Measurements from ENCODE around the gene LBH. TPM values are rescaled to one million over a fixed set of nuclear protein-coding genes. Genes with fewer than 3 reads are reported as not detected.

The LBH gene
- total and polyA plus RNA-seq, 2 experiments from 2014 or later: 17.5 to 30.3 TPM

GRCh38 chr2:30203156-30203555, 28.2 kb upstream of the LBH start (continued):
- TF ChIP-seq REST (IDR thresholded peaks at IDR 0.05; ENCODE audit: unreplicated experiment): no peak
- TF ChIP-seq EZH2phosphoT487 (IDR thresholded peaks at IDR 0.05; ENCODE audit: unreplicated experiment): no peak

- Histone ChIP-seq H3K9me2 (ENCODE audit: insufficient read depth) (0 out of 2 replicates have a peak, but pooled peaks cover 4% of the 10 kb centered on the region), H3K4me1 (ENCODE audit: insufficient read depth) (no peaks in the 10 kb centered on the region), H3K4me3 (no peak overlapping the region), H4K20me1 (replicated peaks; ENCODE audit: insufficient read depth) (no peaks in the 10 kb centered on the region), H2AFZ (peak overlapping the region; percentile 52; the same call in 1 of the 2 replicates), H3F3A (replicated peaks; ENCODE audit: low read depth) (no peaks in the 10 kb centered on the region), H3K79me2 (replicated peaks; ENCODE audit: insufficient read depth) (no peaks in the 10 kb centered on the region), H3K4me2 (no peak overlapping the region), H3K27me3 (ENCODE audit: insufficient read depth) (no peaks in the 10 kb centered on the region), H3K27ac (ENCODE audit: low read depth) (no peak overlapping the region), H3K36me3 (ENCODE audit: insufficient read depth) (no peaks in the 10 kb centered on the region)
- H3K27ac Mint-ChIP-seq: no peak overlapping the region
- H3K27me3 Mint-ChIP-seq (ENCODE audit: insufficient read depth, low read depth, poor library complexity): no peaks in the 10 kb centered on the region
- no peak overlapping the region for H3K4me3 Mint-ChIP-seq
- H3K9me3 Mint-ChIP-seq: no peaks in the 10 kb centered on the region
- peaks cover 5% of the 10 kb centered on the region; the same call in 2 of the 3 replicates for H3K4me1 Mint-ChIP-seq
- DNase-seq (ENCODE audit: low spot score): no peak
- ATAC-seq: no peak
- no peaks in the 10 kb centered on the region for H3K36me3 Mint-ChIP-seq (ENCODE audit: low read depth)
- TF ChIP-seq EZH2phosphoT487 (IDR thresholded peaks at IDR 0.05; ENCODE audit: unreplicated experiment) (no peak), CTCF (conservative IDR thresholded peaks at IDR 0.05; ENCODE audit: low read depth in 2 of 2) (no peak), ETS1 (IDR thresholded peaks at IDR 0.05) (no peak), REST (IDR thresholded peaks at IDR 0.05; ENCODE audit: unreplicated experiment) (no peak), NANOG (IDR thresholded peaks at IDR 0.05; ENCODE audit: borderline replicate concordance) (no peak), EZH2 (IDR thresholded peaks at IDR 0.05; ENCODE audit: low read depth, unreplicated experiment) (no peak), ZNF462 (CRISPR knock-in tag; IDR thresholded peaks at IDR 0.05) (no peak), JUNB (IDR thresholded peaks at IDR 0.05; ENCODE audit: unreplicated experiment) (no peak)
Measured at GRCh38 chr2:30204281-30204680, 27.1 kb upstream of the LBH start.
